NCI-H2081 (cell line): ENCODE results near the gene CETP.
"Not testable (repeated sequence)": the region's sequence is repeated elsewhere in the genome, so short reads cannot be mapped to it uniquely, and the experiment has no call there.

Experiments
- DNase-seq, 2 experiments: peaks; one replicate each; lab custom pipeline; 2025; lab: John Stamatoyannopoulos, UW

The CETP gene

DNA sequence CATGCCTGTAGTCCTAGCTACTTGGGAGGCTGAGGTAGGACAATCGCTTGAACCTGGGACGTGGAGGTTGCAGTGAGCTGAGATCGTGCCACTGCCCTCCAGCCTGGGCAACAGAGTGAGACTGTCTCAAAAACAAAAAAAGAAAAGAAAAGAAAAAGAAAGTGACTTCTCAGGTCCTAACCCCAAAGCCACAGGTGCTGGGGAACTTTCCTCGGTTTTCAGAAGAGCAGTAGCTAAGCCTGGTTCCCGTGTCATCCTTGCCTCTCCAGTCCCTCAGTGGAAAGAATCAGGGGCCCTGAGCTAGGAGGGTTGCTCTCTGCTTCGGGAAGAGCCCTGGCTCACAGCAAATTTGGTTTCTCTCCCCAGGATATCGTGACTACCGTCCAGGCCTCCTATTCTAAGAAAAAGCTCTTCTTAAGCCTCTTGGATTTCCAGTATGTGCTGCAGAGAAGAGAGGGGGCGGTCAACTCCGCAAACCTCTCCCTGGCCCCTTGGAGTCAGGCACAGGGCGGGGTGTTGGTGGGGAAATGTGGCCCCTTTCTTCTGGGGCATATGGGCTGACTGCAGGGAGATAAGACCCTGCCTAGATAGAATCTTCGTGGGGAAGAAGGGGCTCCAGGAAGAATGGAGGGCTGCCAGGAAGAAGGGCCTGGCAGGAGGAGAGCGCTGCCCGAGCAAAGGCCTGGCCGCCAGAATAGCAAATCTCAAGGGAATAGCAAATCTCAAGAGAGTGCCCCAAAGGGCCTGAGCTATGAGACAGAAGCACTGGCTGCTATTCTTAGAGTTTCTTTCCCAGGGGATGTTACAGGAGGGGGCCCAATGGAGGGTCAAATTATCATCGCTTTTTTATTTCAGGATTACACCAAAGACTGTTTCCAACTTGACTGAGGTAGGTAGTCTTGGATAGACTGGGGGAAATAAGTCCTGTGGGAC is 19.3 kb downstream of the CETP start:
- no peak for DNase-seq

- DNase-seq: no peak
These were observed 20.1 kb downstream of the CETP start for GRCh38 chr16:56981729-56982271.

- DNase-seq: no peak
These were observed 20.9 kb downstream of the CETP start for GRCh38 chr16:56982695-56983094.

DNA sequence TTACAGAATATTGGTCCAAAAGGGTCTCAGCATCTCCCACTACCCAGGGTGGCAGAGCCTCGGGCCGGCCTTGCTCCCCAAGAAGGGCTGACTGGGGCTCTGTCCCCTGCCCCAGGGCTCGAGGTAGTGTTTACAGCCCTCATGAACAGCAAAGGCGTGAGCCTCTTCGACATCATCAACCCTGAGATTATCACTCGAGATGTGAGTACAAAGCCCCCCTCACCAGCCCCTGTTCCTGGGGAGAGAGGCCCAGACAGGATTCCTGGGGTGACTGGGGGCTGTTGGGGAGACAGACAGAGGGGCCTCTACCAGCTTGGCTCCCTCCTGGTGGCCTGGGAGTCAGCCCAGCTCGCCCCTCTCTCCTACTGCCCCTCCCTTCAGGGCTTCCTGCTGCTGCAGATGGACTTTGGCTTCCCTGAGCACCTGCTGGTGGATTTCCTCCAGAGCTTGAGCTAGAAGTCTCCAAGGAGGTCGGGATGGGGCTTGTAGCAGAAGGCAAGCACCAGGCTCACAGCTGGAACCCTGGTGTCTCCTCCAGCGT is 21.5 kb downstream of the CETP start:
- DNase-seq: no peak

- no peak for DNase-seq
These were observed 22.9 kb downstream of the CETP start for GRCh38 chr16:56984639-56985038.

DNA sequence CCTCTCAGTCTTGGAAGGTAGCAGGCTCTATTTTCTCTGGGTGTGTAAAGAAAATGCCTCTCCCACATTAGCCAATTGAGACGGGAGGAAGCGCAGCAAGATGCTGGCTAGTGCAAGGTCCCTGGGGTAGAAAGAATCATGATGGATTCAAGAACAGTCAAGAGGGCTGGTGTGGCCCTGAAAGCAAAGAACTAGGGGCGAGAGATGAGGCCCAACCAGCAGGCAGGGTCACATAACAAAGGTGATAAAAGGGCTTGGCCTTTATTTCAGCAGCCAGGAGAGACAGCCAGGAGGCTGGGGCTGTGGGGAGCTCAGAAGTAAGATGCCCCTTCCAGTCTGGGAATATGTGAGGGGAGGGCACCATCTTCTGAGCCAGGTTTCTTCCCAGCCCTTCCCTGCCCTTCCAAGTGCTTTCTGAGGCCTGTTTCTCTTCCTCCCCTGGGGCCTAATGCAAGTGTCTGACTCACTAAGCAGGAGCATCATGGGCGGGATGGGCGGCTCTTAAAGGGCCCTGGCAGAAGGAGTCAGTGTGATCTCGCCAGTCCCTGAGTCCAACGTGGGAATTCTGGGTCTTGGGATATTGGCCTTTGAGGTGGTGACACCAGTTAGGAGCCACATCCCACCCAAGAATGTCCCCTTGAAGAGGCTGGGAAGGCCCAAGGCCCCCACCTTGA is 23.7 kb downstream of the CETP start:
- no peak for DNase-seq

DNA sequence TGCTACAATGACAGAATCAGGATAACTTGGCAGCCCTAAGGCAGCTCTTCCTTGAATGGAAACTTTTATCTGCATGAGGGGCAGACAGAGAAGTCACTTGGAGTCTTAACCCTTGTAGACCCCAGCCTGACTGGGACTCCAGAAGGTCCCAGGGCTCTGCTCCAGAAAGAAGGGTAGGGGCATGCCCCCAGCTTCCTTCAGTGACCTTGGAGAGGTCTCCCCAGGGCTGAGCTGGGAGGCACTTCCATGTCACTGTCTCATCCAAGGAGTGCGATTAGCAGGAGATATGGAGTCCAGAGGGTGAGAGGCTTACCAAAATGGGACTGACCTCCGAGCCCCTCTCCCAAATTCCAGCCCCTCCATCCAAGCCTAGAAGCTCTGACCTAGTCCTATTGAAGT is 24.2 kb downstream of the CETP start:
- DNase-seq: no peak

DNA sequence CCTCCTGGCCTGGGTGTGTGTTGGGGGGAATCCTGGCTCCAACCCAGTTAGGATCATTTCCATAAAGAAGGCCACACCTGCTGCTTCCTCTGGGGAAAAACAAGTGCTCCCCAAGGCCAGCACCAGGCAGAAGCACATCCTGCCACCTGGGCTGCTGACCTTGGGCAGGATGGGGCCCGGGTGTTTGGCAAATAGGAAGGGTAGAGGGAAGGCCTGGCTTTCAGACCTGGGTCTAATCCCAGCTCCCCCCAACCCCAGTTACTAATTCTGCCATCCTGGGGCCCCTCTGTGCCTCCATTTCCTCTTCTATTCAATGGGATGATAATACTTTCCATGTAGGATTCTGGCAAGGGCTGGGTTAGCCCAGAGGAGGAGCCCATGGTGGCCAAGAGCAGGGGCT is 24.6 kb downstream of the CETP start:
- no peak for DNase-seq

DNA sequence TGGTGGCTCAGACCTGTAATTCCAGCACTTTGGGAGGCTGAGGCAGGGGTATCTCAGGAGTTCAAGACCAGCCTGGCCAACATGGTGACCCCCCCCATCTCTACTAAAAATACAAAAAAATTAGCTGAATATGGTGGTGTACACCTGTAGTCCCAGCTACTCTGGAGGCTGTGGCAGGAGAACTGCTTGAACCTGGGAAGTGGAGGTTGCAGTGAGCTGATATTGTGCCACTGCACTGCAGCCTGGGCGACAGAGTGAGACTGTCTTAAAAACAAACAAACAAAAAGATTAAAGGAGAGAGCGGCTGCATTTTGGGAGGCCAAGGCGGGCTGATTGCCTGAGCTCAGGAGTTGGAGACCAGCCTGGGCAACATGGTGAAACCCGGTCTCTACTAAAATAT is 25.2 kb downstream of the CETP start:
- DNase-seq: not testable (repeated sequence)

DNA sequence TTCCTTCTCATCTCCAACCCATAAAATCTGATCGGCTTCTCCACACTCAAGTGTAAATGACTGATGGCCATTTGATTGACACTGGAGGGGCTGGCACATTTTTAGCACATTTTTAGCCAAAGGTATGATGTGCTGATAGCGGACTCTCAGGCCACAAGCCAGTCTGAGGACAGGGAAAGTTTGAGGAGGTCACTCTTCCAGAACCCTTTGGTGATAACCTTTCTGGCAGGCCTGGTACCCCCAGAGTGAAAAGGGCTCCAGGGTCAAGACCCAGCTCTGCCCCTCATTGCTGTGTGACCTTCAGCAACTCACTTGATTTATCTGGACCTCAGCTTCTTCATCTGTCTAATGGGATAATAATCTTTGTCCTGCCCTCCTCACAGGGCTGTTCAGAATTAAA is 25.9 kb downstream of the CETP start:
- no peak for DNase-seq

- no peak for DNase-seq
These were observed 26.6 kb downstream of the CETP start for GRCh38 chr16:56988161-56988947.

DNA sequence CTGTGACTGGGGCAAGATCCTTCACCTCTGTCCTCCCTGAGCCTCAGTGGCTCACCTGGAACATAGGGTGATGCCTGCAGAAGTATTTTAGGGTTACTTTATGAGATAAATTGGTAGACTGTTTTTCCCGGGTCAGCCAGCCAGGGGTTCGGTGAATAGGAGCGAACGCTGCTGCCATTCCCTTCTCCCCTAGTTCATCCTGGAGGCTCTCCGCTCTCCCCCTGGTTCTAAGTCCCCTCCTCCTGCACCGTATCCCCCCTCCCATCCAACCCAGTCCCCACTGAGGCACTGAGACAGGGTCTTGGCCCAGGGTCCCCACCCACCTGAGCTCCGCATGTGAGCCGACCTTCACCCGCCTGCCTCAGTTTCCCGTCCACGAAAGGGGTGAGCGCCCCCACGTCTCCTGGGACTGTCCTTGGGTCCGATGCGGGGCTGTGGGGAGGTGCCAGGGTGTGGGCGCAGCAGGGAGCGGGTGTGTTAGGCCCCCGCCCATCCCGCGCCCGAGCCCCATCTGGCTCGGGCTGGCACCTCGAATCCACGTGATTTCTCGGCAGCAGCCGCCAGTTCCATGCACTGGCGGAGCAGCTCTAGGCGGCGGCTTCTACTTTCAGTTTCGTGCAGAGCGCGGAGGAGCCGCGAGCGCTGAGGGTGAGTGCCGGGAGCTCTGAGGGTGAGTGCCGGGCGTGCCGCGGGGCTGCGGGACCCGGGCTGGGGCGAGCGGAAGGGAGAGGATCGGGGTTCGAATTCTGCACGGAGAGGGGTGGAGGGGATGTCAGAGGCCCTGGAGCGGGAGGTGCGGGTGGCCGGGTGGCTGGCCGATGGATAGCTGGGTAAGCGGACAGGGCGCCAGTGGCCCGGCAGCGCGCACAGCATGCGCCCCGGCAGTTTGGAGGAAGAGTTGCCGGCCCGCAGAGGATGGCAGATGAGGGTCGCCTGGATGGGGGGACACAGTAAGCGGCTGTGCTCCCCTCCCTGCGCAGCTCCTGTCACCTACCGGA is 27.5 kb downstream of the CETP start, which contains the start of gene NLRC5:
Gene NLRC5, plus strand, starts transcription at position 610 of the 998 bp plus-strand sequence. CDS start 31,156 bp downstream, outside the sequence.
- DNase-seq: peak; percentile 28 to 60

- no peak for DNase-seq
These were observed 28.2 kb downstream of the CETP start for GRCh38 chr16:56989988-56990387.

DNA sequence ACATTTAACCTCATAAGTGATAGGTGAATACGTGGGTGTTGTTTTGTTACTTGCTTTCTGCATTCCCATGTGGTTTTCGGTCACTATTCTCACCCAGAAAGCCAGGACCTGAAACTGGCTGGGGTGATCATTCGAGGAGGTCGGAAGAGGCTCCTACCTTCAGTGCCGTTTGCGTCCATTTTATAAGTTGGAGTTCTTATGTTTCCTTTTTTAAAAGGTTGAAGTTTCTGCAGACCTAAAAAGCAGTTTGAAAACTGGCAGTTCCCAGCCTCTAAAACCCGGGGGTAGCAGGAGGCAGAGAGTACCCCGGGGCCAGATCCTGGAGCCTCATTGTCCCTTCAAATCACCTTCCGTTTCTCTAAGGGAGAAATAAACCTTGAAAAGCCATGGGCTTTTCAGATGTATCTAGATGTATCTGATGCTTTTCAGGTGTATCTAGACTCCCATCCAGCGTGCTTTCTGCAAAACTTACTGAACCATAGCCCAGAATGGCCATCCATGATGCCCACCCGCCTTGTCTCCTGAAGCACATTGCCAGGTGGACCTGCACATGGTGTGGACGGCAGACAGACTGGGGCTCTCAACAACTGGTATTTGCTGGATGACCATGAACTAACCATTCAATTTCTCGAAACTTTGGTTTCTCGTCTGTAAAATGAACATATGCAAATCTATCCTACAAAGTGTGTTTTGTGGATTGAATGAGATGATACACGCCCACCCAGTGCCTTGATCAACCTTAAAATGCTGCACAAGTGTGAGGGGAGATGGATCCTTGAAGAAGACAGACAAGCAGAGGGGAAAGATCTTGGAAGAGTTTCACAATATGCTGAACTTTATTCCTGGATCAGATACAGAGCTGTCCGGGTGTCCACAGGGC is 28.9 kb downstream of the CETP start:
- no peak for DNase-seq

DNA sequence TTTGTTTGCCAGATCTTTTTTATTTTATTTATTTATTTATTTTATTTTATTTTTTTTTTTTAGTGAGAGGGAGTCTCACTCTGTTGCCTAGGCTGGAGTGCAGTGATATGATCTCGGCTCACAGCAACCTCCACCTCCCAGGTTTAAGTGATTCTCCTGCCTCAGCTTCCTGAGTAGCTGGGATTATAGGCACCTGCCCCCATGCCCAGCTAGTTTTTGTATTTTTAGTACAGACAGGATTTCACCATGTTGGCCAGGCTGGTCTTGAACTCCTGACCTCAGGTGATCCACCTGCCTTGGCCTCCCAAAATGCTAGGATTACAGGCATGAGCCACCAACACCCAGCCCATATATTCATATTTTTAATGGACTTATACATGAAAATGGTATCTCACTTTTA is 30.7 kb downstream of the CETP start:
- DNase-seq: not testable (repeated sequence)

GRCh38 chr16:56993204-56993603 is 31.5 kb downstream of the CETP start:
- no peak for DNase-seq

GRCh38 chr16:56994311-56994710 is 32.6 kb downstream of the CETP start:
- DNase-seq: no peak

DNA sequence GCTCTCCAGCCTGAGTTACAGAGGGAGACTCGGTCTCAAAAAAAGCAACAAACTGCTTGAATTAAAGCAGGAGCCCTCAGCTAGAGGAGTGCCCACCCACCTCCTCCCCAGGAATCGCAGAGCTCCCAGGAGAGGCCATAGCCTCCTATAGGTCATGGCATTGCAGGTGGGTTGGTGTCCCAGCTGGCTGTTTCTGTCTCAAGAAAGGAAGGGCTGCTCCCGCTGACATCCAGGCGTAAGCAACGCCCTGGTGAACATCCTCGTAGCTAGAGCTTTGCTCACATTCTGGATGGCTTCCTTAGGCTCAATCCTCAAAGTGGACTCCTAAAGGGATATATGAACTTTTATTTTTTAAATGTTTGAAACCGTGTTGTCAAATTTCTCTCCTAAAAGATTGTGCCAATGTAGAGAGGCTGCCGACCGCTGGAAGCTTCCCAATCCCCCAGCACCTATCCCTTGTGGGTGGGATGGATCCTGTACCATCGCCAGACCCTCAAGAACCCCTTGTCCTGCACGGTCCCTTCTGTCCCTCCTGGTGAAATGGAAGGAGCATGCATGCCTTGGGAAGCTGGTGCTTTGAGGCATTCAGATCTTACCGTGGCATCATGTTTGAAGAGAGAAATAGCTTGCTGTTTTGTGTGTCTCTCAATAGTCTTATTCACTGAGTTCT is 33.5 kb downstream of the CETP start:
- no peak for DNase-seq

DNA sequence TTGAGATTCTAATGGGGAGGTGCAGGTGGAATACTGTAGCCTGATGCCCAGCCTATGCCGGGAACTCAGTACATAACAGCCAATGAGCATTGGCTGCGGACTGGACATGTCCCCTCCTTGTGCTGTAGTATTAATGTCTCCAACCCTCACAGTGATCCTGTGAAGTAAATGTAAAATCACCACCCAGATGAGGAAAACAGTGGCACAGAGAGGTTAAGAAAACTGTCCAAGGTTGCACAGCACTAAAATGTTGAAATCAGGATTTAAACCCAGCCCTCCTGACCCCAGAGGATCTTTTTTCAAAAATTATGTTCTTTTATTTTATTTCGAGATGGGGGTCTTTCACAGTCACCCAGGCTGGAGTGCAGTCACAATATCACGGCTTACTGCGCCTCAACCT is 35.5 kb downstream of the CETP start:
- no peak for DNase-seq
